Muscle of arm (tissue), 12 donors: Measurements from ENCODE around the gene LEO1. TPM values are rescaled to one million over a fixed set of nuclear protein-coding genes. Genes with fewer than 3 reads are reported as not detected.
"Not testable (repeated sequence)": the region's sequence is repeated elsewhere in the genome, so short reads cannot be mapped to it uniquely, and the experiment has no call there.

Source experiments
- DNase-seq: peaks from one replicate; pipeline ENCODE4 v3.0.0-alpha.2; 2013
- polyA plus RNA-seq, 12 donors: library from polyadenylated mRNA; unstranded; fragments of 120-200 nt; gene quantifications; one replicate each; pipeline ENCODE4 v1.2.1, GENCODE V29; 2013; ENCODE audit not compliant: insufficient read length in 12 of 12

The LEO1 gene
- polyA plus RNA-seq, 12 donors = 19.3 to 36.6 (median 23.6) TPM; not detected in 1

DNA sequence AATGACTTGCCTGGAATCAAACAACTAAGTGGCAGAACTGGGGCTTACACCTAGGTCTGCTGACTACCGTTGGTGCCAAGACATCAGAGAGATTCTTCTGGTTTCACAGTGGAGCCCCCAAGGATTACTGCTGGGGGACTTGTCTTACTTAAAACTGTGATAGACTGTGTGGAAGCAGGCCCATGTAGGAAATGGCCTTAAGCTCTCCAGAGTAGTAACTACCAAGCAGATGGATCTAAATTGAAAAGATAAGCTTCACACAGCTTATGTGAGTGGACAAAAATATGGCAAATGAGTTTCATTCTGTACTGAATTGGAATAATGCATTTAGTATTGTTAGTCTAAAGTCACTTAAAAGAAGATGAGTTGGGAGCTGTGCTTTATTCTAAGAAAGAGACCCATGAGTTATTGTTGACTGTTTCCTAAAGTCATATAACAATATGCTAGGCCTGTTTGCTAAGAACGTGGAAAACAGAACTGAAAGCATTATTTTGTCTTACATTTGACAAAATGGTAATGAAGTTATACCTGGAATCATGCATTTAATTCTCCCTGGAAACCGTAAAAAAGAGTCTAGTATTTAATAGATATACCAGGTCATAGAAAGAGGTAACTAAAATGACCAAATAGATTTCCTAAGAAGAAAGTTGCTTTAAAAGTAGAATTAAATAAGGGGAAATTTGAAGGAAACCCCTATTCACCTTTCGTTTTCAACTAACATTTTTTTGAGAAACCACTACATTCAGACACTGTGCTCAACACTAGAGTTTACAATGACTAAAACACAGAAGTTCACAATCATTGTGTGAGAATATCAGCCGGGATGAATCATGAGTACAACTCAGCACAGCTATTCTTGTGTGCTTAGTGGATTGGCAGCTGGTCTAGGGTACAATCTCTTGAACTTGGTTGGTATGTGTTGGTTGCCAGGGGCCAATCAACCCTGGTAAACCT, 34.4 kb upstream of the LEO1 start:
- no peak for DNase-seq

DNA sequence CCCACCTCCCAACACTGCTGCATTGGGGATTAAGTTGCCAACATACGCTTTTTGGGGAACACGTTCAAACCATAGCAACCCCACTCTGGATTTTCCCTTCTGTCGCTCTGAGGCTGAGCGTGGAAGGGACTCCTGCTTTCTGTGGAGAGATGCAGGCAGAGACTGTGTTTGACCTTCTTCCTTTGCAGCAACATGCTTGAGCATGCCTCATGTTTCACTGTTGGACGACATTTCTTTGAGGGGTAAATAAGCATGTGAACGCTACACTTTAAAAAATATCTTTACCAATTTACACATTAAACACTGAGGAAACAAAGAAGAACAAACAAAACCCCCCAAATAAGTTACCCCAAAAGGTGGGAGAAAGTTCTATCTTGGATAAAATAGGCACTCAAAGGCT, 33.2 kb upstream of the LEO1 start:
- DNase-seq = no peak

DNA sequence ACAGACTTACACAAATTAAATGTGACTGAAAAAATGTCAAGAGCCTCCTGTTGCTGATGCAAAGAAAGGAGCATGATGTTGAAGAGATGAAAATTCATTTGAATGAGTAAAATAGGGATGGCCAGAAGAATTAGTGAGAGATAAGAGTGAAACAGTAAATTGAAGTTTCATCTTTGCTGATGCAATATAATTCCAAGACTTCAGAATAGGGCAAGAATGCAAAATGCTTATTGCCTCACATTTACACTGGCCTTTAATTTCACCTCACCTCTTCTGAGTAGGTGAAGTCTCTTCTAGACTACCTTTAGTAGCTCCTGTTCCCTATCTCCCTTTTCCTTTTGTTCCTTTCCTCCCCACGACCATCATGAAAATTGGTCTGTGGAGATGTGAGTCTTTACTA, 32.1 kb upstream of the LEO1 start:
- no peak for DNase-seq

DNA sequence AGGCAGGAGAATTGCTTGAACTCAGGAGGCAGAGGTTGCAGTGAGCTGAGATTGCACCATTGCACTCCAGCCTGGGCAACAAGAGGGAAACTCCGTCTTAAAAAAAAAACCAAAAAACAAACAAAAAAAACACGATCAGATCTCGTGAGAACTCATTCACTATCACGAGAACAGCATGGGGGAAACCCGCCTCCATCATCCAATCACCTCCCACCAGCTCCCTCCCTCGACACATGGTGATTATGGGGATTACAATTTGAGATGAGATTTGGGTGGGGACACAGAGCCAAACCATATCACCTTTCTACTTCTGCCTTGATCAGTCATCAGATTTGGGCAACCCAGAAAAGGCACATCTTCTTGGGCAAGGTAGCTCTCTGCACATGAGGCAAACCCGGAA, 31.5 kb upstream of the LEO1 start:
- not testable (repeated sequence) for DNase-seq

DNA sequence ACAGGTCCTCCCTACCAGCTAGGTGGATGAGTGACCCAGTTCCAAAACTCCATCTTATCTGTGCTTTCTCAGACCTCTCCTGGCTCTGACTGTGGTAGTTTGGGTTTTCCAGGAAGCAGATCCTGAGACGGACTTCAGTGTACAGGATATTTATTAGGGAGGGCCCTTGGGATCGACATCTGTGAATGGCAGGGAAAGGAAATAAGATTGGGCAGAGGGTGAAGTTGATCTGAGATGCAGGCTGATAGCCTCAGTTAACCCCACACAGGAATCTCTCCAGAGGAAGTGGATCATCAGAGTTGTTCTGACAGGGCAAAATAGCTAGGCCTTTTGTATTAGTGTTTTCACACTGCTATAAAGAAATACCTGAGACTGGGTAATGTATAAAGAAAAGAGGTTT, 30.8 kb upstream of the LEO1 start:
- no peak for DNase-seq

DNA sequence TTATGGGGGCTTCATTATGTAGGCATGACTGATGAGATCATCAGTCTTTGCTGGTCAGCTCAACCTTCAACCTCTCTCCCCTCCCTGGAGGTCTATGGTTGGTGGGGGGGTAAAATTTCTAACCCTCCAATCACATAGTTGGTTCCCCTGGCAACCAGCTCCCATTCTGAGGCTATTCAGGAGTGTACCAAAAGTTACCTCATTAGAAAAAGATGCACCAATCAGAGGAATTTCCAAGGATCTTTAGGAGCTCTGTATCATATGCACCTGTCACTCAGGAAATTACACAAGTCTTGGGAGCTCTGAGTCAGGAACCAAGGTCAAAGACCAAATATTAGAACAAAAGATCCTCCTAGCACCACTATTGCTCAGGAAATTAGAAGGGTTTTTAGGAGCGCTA, 21.4 kb upstream of the LEO1 start:
- DNase-seq = no peak

DNA sequence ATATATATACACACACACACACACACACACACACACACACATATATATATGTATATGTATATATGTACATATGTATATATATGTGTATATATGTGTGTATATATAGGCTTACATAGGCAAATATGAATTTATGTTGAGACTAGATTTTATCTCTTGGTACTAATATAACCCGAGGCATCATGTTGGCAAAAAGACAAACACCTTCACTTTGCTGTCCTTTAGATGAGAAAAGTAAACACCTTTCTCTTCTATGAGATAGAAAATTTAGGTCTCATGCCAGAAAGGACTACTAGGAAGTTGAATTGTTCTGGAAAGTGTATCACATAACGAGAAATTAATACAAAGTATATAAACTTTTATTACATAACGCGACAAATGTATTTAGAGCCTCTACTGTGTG, 19.6 kb upstream of the LEO1 start:
- DNase-seq = no peak

DNA sequence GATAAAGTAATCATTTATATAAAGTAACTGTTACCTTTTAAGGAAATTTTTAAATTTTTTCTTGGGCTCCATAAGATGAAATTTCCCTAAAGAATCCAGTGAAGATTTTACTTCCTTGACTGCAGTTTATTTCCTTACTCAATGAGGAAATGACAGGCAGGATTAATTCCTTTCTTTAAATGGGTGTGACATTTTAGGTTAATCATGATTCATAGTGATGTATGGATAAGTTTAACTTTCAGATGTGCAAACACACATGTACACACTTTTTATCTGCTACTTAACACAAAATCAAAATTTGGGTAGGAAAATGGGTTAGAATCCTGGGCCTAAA, 11.2 kb upstream of the LEO1 start:
- DNase-seq = no peak

DNA sequence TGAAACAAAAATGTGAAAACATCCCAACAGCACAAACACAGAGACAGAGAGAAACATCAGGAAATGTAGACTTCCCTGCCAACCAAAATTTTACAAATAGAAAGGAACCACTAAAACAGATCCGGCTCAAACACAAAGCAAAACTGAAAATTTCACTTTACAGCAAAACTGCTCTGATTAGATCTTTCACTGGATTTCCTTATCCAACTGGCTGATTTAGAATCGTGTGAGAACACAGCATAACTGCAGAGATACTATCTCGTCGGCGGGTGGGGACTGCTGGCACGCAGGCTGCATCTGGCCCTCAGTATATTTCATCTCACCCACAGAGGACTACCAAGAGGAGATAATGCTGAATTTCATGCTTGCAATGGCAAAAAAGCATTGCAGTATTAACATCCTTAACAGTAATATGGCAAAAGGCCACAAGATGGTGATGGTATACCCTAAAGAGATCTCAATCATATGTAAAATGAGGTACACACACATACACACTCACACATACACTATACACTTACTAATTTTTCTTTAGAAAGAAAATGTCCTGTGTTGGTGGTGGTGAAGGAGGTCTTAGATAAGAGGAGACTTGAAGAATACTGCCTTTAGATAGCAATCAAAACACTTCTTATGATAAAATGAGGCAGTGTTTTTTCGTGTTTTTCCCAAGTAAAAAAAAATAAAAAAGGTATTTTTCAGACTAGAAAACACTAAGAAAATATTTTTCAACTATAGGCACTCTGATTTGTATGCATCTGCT, 10.6 kb upstream of the LEO1 start:
- peak; percentile 26 for DNase-seq

DNA sequence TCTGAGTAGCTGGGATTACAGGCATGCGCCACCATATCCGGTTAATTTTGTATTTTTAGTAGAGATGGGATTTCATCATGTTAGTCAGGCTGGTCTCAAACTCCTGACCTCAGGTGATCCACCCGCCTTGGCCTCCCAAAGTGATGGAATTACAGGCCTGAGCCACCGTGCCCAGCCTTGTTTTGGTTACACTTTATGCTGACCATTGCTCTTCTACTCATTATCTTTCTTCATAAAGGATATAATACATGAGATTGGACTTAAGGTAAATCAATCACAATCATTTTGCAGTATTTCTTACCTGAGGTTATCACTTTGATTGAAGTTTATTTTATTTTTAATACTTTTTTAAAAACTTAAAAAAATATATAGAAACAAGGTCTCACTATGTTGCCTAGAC, 2.2 kb upstream of the LEO1 start:
- no peak for DNase-seq

DNA sequence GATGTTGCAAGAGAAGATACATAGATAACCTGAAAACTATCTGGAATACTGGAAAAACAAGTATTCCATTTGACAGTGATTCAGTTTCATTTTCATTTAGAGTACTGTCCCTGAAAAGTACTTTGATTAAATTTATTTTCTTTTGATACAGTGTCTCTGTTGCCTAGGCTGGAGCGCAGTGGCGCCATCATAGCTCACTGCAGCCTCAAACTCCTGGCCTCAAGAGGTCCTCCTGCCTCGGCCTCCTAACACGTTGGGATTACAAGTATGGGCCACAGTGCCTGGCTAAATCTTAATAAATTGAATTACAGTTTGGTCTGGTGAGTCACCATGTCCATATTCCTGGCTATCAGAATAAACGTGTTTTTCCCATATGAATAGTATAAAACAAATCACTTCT, 1.6 kb upstream of the LEO1 start:
- no peak for DNase-seq

DNA sequence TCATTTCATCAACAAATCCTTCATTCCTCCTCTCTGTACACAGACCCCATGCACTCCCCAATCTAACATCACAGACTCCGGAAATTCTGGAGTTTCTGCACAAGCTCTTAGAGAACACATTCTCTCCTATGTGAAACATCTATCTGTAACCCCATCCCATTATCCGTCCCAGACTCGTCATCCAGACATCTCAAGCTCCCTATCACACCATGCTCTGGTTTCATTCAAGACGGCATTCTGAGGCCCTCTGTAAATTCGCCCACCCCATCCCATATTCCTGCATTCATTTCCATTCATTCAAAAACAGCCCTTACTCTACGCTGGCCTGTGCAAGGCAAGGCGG, 575 bp downstream of the LEO1 start:
- no peak for DNase-seq

DNA sequence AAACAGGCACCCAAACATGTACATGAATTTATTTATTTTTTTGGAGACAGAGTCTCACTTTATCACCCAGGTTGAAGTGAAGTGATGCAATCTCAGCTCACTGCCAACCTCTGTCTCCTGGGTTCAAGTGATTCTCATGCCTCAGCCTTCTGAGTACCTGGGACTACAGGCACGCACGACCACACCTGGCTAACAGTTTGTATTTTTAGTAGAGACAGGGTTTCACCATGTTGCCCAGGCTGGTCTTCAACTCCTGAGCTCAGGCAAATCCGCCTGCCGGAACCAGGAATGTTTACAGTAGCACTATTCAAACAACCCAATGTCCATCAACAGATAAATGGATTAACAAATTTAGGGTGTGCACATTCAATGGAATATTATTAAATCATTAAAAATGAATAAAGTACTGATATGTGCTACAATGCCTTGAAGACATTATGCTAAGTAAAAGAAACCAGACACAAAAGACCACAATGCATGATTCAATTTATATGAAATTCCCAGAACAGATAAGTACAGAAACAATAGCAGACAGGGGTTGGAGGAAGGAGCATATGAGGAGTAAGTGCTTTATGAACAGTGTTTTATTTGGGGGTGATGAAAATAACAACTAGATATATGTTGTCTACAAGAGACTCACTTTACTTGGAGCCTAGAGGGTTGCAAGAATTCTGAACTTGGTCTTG, 1.3 kb downstream of the LEO1 start:
- DNase-seq = no peak

DNA sequence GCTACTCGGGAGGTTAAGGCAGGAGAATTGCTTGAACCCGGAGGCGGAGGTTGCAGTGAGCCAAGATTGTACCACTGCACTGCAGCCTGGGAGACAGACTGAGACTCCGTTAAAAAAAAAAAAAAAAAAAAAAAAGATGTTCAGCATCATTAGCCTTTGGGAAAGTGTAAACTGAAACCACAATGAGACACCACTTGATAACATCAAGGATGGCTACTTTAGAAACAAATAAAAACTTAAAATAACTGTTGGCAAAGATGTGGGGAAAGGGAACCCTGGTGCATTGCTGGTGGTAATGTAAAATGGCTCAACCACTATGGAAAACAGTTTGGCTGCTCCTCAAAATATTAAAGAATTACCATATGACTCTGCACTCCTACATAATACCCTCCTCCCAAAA, 1.9 kb downstream of the LEO1 start:
- no peak for DNase-seq

DNA sequence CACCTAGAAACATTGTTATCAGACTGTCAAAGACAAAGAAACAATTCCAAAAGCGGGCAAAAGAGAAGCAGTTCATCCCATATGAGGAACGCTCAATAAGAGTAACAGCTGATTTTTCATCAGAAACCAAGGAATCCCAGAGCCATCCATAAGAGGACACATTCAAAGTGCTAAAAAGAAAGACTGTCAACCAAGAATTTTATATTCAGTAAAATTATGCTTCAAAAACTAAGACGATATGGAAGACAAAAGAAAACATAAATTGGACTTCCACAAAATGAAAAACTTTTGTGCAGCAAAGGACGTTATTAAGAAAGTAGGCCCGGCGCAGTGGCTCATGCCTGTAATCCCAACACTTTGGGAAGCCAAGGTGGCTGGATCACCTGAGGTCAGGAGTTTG, 4.0 kb downstream of the LEO1 start:
- no peak for DNase-seq

DNA sequence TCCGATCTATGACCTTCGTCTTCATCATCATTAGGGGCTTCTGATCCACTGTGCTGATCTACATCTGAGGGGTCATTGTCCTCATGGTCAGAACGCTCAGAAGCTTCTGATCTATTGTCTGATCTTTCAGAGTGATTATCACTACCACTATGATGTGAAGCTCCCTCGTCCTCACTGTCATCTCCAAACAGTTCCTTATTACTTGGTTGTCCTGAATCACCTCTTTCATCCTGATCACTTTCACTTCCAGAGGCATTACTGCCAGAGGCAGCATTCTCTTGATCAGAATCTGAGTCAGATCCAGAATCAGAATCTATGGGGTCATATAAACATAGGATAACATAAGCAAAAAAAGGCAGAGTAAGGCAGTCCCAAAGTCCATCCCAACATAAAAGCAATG, 5.4 kb downstream of the LEO1 start:
- DNase-seq = no peak

DNA sequence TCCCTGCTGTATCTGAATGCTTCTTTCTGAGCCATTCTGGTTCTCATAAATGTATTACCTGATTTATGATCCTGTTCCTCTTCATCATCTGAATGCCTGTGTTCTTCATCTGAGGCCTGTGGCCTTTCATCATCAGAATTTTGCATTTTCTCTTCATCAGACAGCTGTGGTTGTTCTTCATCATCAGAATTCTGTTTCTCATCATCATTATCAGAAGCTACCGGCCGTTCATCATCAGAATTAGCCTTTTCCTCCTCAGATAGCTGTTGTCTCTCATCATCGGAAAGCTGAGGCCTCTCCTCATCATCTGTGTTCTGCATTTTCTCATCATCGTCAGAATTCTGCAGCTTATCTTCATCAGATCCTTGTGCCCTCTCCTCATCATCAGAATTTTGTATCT, 5.9 kb downstream of the LEO1 start:
- no peak for DNase-seq

DNA sequence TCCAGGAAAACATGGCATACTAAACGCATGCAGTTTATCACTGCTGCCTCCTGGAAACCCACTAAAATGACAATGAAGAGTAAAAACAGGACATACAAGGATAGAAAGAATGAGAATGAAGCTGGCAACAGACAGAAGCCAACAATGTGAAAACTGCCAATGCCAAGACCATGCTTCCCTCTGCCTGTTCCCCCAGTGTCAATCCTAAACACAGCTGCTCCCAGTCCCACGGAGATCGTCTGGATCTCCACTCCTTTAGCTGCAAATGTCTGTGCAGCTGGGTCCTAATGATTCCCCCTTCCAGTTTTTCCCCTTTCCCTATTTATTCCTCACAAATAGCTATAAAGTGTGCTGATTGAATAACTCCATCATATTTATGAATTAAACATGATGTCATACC, 16.1 kb downstream of the LEO1 start:
- DNase-seq = no peak

DNA sequence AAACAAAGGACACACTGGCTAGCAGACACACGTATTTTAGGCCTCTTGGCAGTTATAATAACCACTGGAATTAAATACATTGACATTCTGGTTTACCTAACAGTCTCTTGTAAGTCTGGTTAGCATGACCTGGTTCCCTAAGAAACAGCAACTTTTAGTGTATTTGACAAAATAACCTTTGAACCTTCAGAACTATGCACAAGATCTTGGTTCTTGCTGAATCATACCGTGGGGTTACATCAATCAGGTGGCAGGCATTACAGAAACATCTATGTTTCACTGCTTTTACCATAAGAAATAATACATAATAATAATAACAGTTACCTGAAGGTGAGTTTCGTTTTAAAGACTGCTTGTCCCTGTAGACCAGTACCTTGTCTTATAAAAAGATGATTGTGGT, 18.8 kb downstream of the LEO1 start:
- no peak for DNase-seq

DNA sequence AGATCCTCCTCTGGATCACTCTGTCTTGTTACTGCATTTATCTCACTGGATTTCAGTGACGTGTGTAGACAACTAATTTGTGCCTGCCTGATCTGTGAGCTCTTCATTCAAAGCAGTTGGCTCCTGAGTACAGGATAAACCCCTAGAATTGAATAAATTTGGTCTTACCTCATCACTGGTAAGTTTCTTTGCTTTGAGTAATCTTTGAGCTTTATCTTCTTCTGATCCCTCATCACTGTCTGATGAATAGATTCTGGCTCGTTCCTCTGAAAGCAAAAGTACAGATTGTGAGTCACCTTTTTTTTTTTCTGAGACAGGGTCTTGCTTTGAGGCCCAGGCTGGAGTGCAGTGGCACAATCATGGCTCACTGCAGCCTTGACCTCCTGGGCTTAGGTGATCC, 24.5 kb downstream of the LEO1 start:
- DNase-seq = no peak

DNA sequence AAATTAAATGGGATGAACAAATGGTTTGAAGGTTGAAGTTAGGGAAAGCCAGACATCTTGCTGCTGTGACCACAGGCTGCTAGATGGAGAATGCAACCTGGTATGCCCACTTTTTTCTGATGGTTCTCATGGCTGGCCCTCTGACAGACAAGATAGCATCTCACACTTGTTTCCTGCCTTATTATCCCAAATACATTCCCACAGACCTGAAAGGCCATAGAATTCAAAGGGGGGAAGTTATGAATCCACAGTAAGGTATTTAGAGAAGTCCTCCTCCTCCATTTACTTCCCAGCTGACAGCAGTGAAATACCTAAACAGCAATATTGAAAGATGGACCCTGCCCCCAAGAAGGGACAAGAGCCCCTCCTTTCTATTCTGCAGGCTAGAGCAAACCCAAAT, 32.4 kb downstream of the LEO1 start:
- DNase-seq = no peak

DNA sequence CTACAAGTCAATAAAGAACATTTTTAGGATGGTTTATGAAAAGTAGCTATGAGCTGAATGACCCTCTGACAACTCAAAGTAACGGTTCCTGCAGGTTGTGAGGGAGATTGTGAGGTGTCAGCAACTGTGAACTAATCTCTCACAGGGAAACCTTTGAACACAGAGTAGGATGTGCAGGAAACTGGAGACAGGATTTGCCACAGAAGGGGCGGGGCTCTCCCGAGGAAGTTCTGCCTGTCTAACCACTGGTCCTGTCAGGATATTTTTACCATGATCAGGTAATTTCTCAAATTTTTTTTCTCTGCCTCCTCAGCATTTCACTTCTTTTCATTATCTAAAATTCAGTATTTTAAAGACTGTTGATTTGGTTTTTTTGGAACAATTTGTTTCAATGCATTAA, 33.3 kb downstream of the LEO1 start:
- DNase-seq = no peak

DNA sequence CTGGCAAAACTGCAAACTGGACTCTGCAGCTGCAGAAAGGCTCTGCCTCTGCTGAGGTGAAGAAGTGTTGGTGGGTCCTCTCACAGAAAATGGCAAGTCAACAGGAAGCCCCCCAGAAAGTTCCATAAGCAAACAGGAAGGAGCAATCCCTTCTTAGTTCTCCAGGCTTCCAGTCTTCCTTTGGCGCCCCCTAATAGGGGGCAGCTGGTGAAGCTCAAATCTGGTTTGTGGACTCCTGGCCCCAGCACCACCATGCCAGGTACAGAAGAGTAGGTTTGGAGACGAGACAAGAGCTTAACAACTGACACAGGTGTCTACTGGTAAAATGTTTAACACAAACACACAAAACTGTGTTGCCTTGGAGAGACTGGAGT, 35.5 kb downstream of the LEO1 start:
- no peak for DNase-seq
